ENCODE measurements around the gene C2orf72.

C2orf72 gene

GRCh38 chr2:231093933-231094332, 56.6 kb downstream of the C2orf72 start:
- no peak for DNase-seq

- no peak for DNase-seq
Measured at GRCh38 chr2:231094736-231095346, 57.5 kb downstream of the C2orf72 start.
